GM12878 (cell line): ENCODE results near the gene MICB. TPM values are rescaled to one million over a fixed set of nuclear protein-coding genes. Genes with fewer than 3 reads are reported as not detected.

Experiments used
- ATF7 ChIP-seq: fragments of 450-650 bp; IDR thresholded peaks from 2 replicates; pipeline ENCODE4 v1.6.1; 2016; ENCODE audit warnings: low read depth, mild to moderate bottlenecking
- BCLAF1 ChIP-seq: fragments of 450-650 bp; IDR thresholded peaks from 2 replicates; pipeline ENCODE4 v1.6.1; 2017; ENCODE audit warnings: antibody characterized with exemption, mild to moderate bottlenecking, moderate library complexity
- CHD1 ChIP-seq: IDR thresholded peaks from 2 replicates; pipeline ENCODE4 v1.6.1; 2012; ENCODE audit warnings: low read depth, low read length, improper control_type of control experiment
- CREB1 ChIP-seq: IDR thresholded peaks from 2 replicates; pipeline ENCODE4 v1.6.1; 2012; ENCODE audit warnings: low read depth, mild to moderate bottlenecking, inconsistent platforms
- EP300 ChIP-seq, 2 experiments: fragments of 150-350 bp in 1 of 2; IDR thresholded peaks; 2 replicates each; pipeline ENCODE4 v1.6.1; 2011 to 2012; ENCODE audit warnings: low read depth in 2 of 2, low read length in 2 of 2, borderline replicate concordance in 1 of 2, improper control_type of control experiment in 1 of 2, inconsistent platforms in 1 of 2; ENCODE audit not compliant: control insufficient read depth in 1 of 2
- HDAC2 ChIP-seq: fragments of 200-600 bp; sonication (generic); IDR thresholded peaks from 2 replicates; pipeline ENCODE4 v1.6.1; 2017
- IRF4 ChIP-seq: IDR thresholded peaks from 2 replicates; pipeline ENCODE4 v1.6.1; 2011; ENCODE audit warnings: low read depth, low read length
- KDM1A ChIP-seq: fragments of 200-600 bp; sonication (generic); IDR thresholded peaks from 2 replicates; pipeline ENCODE4 v1.6.1; 2016; ENCODE audit warnings: borderline replicate concordance
- MEF2A ChIP-seq: IDR thresholded peaks from 2 replicates; pipeline ENCODE4 v1.6.1; 2011; ENCODE audit warnings: low read depth, mild to moderate bottlenecking, low read length, moderate library complexity; ENCODE audit not compliant: insufficient read depth
- NKRF ChIP-seq: fragments of 450-650 bp; conservative IDR thresholded peaks from 2 replicates; pipeline ENCODE4 v1.6.1; 2017; ENCODE audit warnings: mild to moderate bottlenecking, moderate library complexity
- PKNOX1 ChIP-seq: fragments of 450-650 bp; IDR thresholded peaks from 2 replicates; pipeline ENCODE4 v1.6.1; 2016; ENCODE audit warnings: mild to moderate bottlenecking
- POU2F2 ChIP-seq: IDR thresholded peaks from 3 replicates; pipeline ENCODE4 v1.6.1; 2011; ENCODE audit warnings: low read depth, mild to moderate bottlenecking, low read length, borderline replicate concordance
- SPI1 ChIP-seq: IDR thresholded peaks from 2 replicates; pipeline ENCODE4 v1.6.1; 2011; ENCODE audit warnings: low read depth, mild to moderate bottlenecking, low read length, moderate library complexity, borderline replicate concordance; ENCODE audit not compliant: insufficient read depth
- SUZ12 ChIP-seq: fragments of 200-600 bp; sonication (generic); IDR thresholded peaks from one replicate; pipeline ENCODE4 v1.6.1; 2018; ENCODE audit warnings: antibody characterized with exemption, mild to moderate bottlenecking; ENCODE audit not compliant: unreplicated experiment
- TCF3 ChIP-seq: IDR thresholded peaks from 2 replicates; pipeline ENCODE4 v1.6.1; 2012; ENCODE audit warnings: low read depth, mild to moderate bottlenecking, low read length, borderline replicate concordance; ENCODE audit not compliant: insufficient read depth
- YY1 ChIP-seq: IDR thresholded peaks from 2 replicates; pipeline ENCODE4 v1.6.1; 2011; ENCODE audit warnings: low read depth, mild to moderate bottlenecking, low read length
- polyA plus RNA-seq, 11 experiments: library from polyadenylated mRNA; depleted of rRNA in 4 of 11; unstranded in 6 of 11; stranded (reverse) in 5 of 11; fragments of >200 nt; fragmentation: Nextera tagmentation in 4 of 11; fragmentation: Illumina TruSeq in 1 of 11; extraction: Ambion mirVana in 4 of 11; extraction: Trizol in 1 of 11; gene quantifications; 1 replicate in 1 of 11; 2 replicates in 10 of 11; pipeline versions ENCODE4 v1.2.1 to v1.2.3, GENCODE V29; 2011 to 2016; ENCODE audit warnings: inconsistent platforms in 2 of 11, missing spikeins in 2 of 11, low read depth in 1 of 11
- total RNA-seq, 4 experiments: library from RNA; depleted of rRNA in 3 of 4; stranded (reverse); fragments of >200 nt in 3 of 4; fragmentation: Illumina TruSeq in 1 of 4; extraction: Trizol in 1 of 4; gene quantifications; 2 replicates each; pipeline versions ENCODE4 v1.2.1 to v1.2.3, GENCODE V29; 2013 to 2021
- TF ChIP-seq, protein P1 (sequence below): fragments of 450-650 bp; IDR thresholded peaks from 2 replicates; pipeline ENCODE4 v1.6.1; 2016; ENCODE audit warnings: mild to moderate bottlenecking, moderate library complexity, borderline replicate concordance

The MICB gene
- total and polyA plus RNA-seq, 10 of the 15 experiments (the other 5 are each of a cell fraction or from before 2014, with no cell fraction given) = 9.0 to 37.1 (median 17.8) TPM

DNA sequence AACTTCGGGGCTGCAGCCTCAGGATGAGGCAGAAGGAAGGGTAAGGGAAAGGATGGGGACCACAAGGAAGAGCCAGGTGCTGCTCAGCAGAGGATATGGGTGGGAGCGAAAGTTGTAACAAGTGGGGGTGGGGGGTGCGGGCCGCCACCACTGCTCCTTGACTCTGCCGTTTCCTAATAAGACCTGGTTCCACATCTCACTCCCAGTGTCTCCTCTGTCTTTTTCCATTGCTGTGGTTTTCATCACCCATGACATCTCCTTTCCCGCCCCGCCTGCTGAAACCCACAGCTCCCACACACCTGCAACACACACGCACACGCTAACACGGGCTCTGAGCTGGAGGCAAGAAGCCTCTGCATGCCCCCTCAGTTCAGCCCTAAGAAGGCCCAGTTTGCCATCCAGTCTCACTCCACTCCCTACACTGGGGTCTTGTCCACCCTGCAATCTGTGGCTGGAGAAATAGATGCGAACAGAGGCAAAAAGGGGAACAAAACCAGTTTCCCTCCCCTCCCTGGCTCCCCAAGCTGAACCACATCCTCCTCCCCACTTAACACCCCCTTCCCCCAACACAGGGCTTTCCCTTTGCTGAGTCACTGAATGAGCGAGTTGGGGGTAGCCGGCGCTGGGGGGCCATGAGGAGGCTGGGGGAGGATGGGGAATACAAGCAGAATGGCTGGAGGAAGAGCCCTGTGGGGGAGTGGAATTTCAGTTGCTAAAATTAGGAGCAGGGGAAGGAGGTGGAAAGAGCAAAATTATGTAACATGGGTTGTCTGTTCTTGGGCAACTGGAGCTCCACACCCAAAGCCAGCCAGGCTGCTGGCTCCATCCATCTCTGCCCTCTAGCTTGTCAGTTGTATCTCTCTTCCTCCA is 60.9 kb downstream of the MICB start (continued):
- peak; percentile 84 for TF ChIP-seq CREB1
- TF ChIP-seq YY1 = peak; percentile 60
- TF ChIP-seq, protein P1, sequence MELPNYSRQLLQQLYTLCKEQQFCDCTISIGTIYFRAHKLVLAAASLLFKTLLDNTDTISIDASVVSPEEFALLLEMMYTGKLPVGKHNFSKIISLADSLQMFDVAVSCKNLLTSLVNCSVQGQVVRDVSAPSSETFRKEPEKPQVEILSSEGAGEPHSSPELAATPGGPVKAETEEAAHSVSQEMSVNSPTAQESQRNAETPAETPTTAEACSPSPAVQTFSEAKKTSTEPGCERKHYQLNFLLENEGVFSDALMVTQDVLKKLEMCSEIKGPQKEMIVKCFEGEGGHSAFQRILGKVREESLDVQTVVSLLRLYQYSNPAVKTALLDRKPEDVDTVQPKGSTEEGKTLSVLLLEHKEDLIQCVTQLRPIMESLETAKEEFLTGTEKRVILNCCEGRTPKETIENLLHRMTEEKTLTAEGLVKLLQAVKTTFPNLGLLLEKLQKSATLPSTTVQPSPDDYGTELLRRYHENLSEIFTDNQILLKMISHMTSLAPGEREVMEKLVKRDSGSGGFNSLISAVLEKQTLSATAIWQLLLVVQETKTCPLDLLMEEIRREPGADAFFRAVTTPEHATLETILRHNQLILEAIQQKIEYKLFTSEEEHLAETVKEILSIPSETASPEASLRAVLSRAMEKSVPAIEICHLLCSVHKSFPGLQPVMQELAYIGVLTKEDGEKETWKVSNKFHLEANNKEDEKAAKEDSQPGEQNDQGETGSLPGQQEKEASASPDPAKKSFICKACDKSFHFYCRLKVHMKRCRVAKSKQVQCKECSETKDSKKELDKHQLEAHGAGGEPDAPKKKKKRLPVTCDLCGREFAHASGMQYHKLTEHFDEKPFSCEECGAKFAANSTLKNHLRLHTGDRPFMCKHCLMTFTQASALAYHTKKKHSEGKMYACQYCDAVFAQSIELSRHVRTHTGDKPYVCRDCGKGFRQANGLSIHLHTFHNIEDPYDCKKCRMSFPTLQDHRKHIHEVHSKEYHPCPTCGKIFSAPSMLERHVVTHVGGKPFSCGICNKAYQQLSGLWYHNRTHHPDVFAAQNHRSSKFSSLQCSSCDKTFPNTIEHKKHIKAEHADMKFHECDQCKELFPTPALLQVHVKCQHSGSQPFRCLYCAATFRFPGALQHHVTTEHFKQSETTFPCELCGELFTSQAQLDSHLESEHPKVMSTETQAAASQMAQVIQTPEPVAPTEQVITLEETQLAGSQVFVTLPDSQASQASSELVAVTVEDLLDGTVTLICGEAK = no peak; the same call in 1 of the 2 replicates
- no peak for TF ChIP-seq CHD1
- peak; percentile 79 to 92 for TF ChIP-seq EP300 (IDR thresholded peaks at IDR 0.05; ENCODE audit: borderline replicate concordance in 1 of 2, control insufficient read depth in 1 of 2, low read depth in 2 of 2, low read length in 2 of 2)
- no peak for TF ChIP-seq KDM1A
- no peak for TF ChIP-seq BCLAF1
- TF ChIP-seq SUZ12 = no peak
- no peak for TF ChIP-seq NKRF
- peak; percentile 89 for TF ChIP-seq TCF3
- TF ChIP-seq HDAC2 = no peak
- no peak for TF ChIP-seq PKNOX1
- TF ChIP-seq IRF4 = peak; percentile 71; the same call in 1 of the 2 replicates
- peak; percentile 90 for TF ChIP-seq ATF7
- peak; percentile 44; the same call in 1 of the 2 replicates for TF ChIP-seq SPI1
- peak; percentile 76 for TF ChIP-seq POU2F2
- TF ChIP-seq MEF2A = peak; percentile 82
